ENCODE data around the gene RREB1. TPM values are rescaled to one million over a fixed set of nuclear protein-coding genes. Genes with fewer than 3 reads are reported as not detected.
A peak's percentile ranks its signal among the peaks of the same experiment; 100 is the strongest.

The RREB1 gene
- total and polyA plus RNA-seq, 4 experiments from 2014 or later = 0.50 to 43.4 (median 25.2) TPM

GRCh38 chr6:7236306-7237209, 128.8 kb downstream of the RREB1 start:
- ChIA-PET CTCF (ENCODE audit: partially characterized antibody) (interaction anchor here (1.0 kb wide), 1 partner anchor 517 kb away, joined by 4 read pairs; no protein-coding TSS in a partner anchor), POLR2A (ENCODE audit: partially characterized antibody) (no interaction called here)
- DNase-seq = no peak
- H3K4me1 Mint-ChIP-seq = peaks cover 6 to 11% (median 9%) of the 10 kb centered on the region in 4 donors
- no peak overlapping the region for H3K27ac ChIP-seq (ENCODE audit: low read depth, low read length)
- H3K4me1 ChIP-seq (ENCODE audit: insufficient read depth, low read length) = no peaks in the 10 kb centered on the region
- H3K27me3 Mint-ChIP-seq = no peaks in the 10 kb centered on the region
- no peak overlapping the region for H3K4me3 ChIP-seq (ENCODE audit: low read length in 2 of 2)
- H3K9me3 Mint-ChIP-seq = no peaks in the 10 kb centered on the region
- H3K36me3 Mint-ChIP-seq = peaks cover 38 to 64% of the 10 kb centered on the region in 2 donors
- peak overlapping the region in 2 of 7 donors; percentile 17 to 75 for H3K27ac Mint-ChIP-seq
- H3K4me3 Mint-ChIP-seq = no peak overlapping the region
- H3K9me3 ChIP-seq (ENCODE audit: control insufficient read depth in 1 of 2, low read length in 2 of 2) = no peaks in the 10 kb centered on the region
- intact Hi-C loops (cut with micrococcal nuclease) = no loop called here
- H3K36me3 ChIP-seq (ENCODE audit: insufficient read depth, low read length) = peaks cover 35% of the 10 kb centered on the region
- no peaks in the 10 kb centered on the region for H3K27me3 ChIP-seq (ENCODE audit: insufficient read depth, low read length)

GRCh38 chr6:7237653-7238188, 130.0 kb downstream of the RREB1 start:
- no peak overlapping the region for H3K27ac ChIP-seq (ENCODE audit: low read depth, low read length)
- H3K4me1 ChIP-seq (ENCODE audit: insufficient read depth, low read length) = no peaks in the 10 kb centered on the region
- no peaks in the 10 kb centered on the region for H3K27me3 ChIP-seq (ENCODE audit: insufficient read depth, low read length)
- Mint-ChIP-seq H3K9me3 (no peaks in the 10 kb centered on the region), H3K4me3 (no peak overlapping the region), H3K27ac (peak overlapping the region in 2 of 7 donors; percentile 8 to 38), H3K36me3 (peaks cover 28 to 59% of the 10 kb centered on the region in 2 donors), H3K27me3 (no peaks in the 10 kb centered on the region), H3K4me1 (peaks cover 0 to 11% (median 4%) of the 10 kb centered on the region in 4 donors)
- ChIA-PET CTCF (ENCODE audit: partially characterized antibody) (interaction anchor here (1.2 to 2.0 kb wide), 2 partner anchors 509 to 561 kb away, joined by 3 to 8 read pairs; no protein-coding TSS in a partner anchor), POLR2A (ENCODE audit: partially characterized antibody) (no interaction called here)
- H3K36me3 ChIP-seq (ENCODE audit: insufficient read depth, low read length) = peaks cover 30% of the 10 kb centered on the region
- H3K4me3 ChIP-seq (ENCODE audit: low read length in 2 of 2) = no peak overlapping the region
- H3K9me3 ChIP-seq (ENCODE audit: control insufficient read depth in 1 of 2, low read length in 2 of 2) = no peaks in the 10 kb centered on the region
- no peak for DNase-seq
- intact Hi-C loops (cut with micrococcal nuclease) = no loop called here

GRCh38 chr6:7238526-7238899, 130.8 kb downstream of the RREB1 start:
- POLR2A ChIA-PET (ENCODE audit: partially characterized antibody) = no interaction called here
- Mint-ChIP-seq H3K27ac (peak overlapping the region in 3 of 7 donors; percentile 29 to 77 (median 38)), H3K4me1 (peaks cover 7 to 18% (median 8%) of the 10 kb centered on the region in 4 donors), H3K9me3 (no peaks in the 10 kb centered on the region), H3K4me3 (no peak overlapping the region), H3K36me3 (peaks cover 28 to 62% of the 10 kb centered on the region in 2 donors), H3K27me3 (no peaks in the 10 kb centered on the region)
- intact Hi-C loops (cut with micrococcal nuclease) = no loop called here
- Histone ChIP-seq H3K27ac (ENCODE audit: low read depth, low read length) (no peak overlapping the region), H3K4me1 (ENCODE audit: insufficient read depth, low read length) (peaks cover 6% of the 10 kb centered on the region), H3K4me3 (ENCODE audit: low read length in 2 of 2) (no peak overlapping the region), H3K9me3 (ENCODE audit: control insufficient read depth in 1 of 2, low read length in 2 of 2) (no peaks in the 10 kb centered on the region), H3K36me3 (ENCODE audit: insufficient read depth, low read length) (peaks cover 29% of the 10 kb centered on the region), H3K27me3 (ENCODE audit: insufficient read depth, low read length) (no peaks in the 10 kb centered on the region)
- CTCF ChIA-PET (ENCODE audit: partially characterized antibody) = interaction anchor here (0.8 to 2.0 kb wide), 12 partner anchors 9 to 564 kb away, joined by 3 to 8 read pairs (median 4); no protein-coding TSS in a partner anchor
- DNase-seq = no peak

GRCh38 chr6:7238900-7239589, 131.3 kb downstream of the RREB1 start:
- ChIA-PET CTCF (ENCODE audit: partially characterized antibody) (interaction anchor here (0.7 to 2.0 kb wide), 13 partner anchors 8 to 565 kb away, joined by 3 to 8 read pairs (median 4); no protein-coding TSS in a partner anchor), POLR2A (ENCODE audit: partially characterized antibody) (no interaction called here)
- Mint-ChIP-seq H3K27ac (peak overlapping the region in 4 of 7 donors; percentile 29 to 77 (median 48)), H3K36me3 (peaks cover 23 to 60% of the 10 kb centered on the region in 2 donors), H3K9me3 (no peaks in the 10 kb centered on the region), H3K27me3 (no peaks in the 10 kb centered on the region), H3K4me3 (no peak overlapping the region), H3K4me1 (peaks cover 8 to 21% (median 9%) of the 10 kb centered on the region in 4 donors)
- Histone ChIP-seq H3K4me1 (ENCODE audit: insufficient read depth, low read length) (peaks cover 6% of the 10 kb centered on the region), H3K36me3 (ENCODE audit: insufficient read depth, low read length) (peaks cover 24% of the 10 kb centered on the region), H3K9me3 (ENCODE audit: control insufficient read depth in 1 of 2, low read length in 2 of 2) (no peaks in the 10 kb centered on the region), H3K27ac (ENCODE audit: low read depth, low read length) (no peak overlapping the region), H3K27me3 (ENCODE audit: insufficient read depth, low read length) (no peaks in the 10 kb centered on the region), H3K4me3 (ENCODE audit: low read length in 2 of 2) (no peak overlapping the region)
- intact Hi-C loops (cut with micrococcal nuclease) = no loop called here
- DNase-seq = peak; percentile 43 to 61 (median 50)

GRCh38 chr6:7239590-7239948, 131.8 kb downstream of the RREB1 start:
- no peaks in the 10 kb centered on the region for H3K9me3 Mint-ChIP-seq
- H3K36me3 Mint-ChIP-seq = peaks cover 21 to 55% of the 10 kb centered on the region in 2 donors
- CTCF ChIA-PET (ENCODE audit: partially characterized antibody) = interaction anchor here (0.7 to 2.0 kb wide), 8 partner anchors 9 to 563 kb away, joined by 3 to 8 read pairs (median 4); no protein-coding TSS in a partner anchor
- no peak overlapping the region for H3K4me3 Mint-ChIP-seq
- Histone ChIP-seq H3K9me3 (ENCODE audit: control insufficient read depth in 1 of 2, low read length in 2 of 2) (no peaks in the 10 kb centered on the region), H3K4me1 (ENCODE audit: insufficient read depth, low read length) (peaks cover 6% of the 10 kb centered on the region), H3K27ac (ENCODE audit: low read depth, low read length) (no peak overlapping the region), H3K36me3 (ENCODE audit: insufficient read depth, low read length) (peaks cover 23% of the 10 kb centered on the region), H3K27me3 (ENCODE audit: insufficient read depth, low read length) (no peaks in the 10 kb centered on the region), H3K4me3 (ENCODE audit: low read length in 2 of 2) (no peak overlapping the region)
- POLR2A ChIA-PET (ENCODE audit: partially characterized antibody) = no interaction called here
- intact Hi-C loops (cut with micrococcal nuclease) = no loop called here
- no peaks in the 10 kb centered on the region for H3K27me3 Mint-ChIP-seq
- peak overlapping the region in 1 of 7 donors; percentile 2 for H3K27ac Mint-ChIP-seq
- no peak for DNase-seq
- H3K4me1 Mint-ChIP-seq = peaks cover 8 to 21% (median 9%) of the 10 kb centered on the region in 4 donors

- Histone ChIP-seq H3K36me3 (ENCODE audit: insufficient read depth, low read length) (peaks cover 21% of the 10 kb centered on the region), H3K27me3 (ENCODE audit: insufficient read depth, low read length) (no peaks in the 10 kb centered on the region), H3K27ac (ENCODE audit: low read depth, low read length) (no peak overlapping the region), H3K4me3 (ENCODE audit: low read length in 2 of 2) (no peak overlapping the region), H3K9me3 (ENCODE audit: control insufficient read depth in 1 of 2, low read length in 2 of 2) (no peaks in the 10 kb centered on the region), H3K4me1 (ENCODE audit: insufficient read depth, low read length) (peaks cover 6% of the 10 kb centered on the region)
- POLR2A ChIA-PET (ENCODE audit: partially characterized antibody) = no interaction called here
- H3K27me3 Mint-ChIP-seq = no peaks in the 10 kb centered on the region
- H3K9me3 Mint-ChIP-seq = no peaks in the 10 kb centered on the region
- no peak for DNase-seq
- H3K4me1 Mint-ChIP-seq = peaks cover 8 to 21% (median 9%) of the 10 kb centered on the region in 4 donors
- no peak overlapping the region for H3K27ac Mint-ChIP-seq
- H3K36me3 Mint-ChIP-seq = peaks cover 14 to 49% of the 10 kb centered on the region in 2 donors
- CTCF ChIA-PET (ENCODE audit: partially characterized antibody) = no interaction called here
- H3K4me3 Mint-ChIP-seq = no peak overlapping the region
- intact Hi-C loops (cut with micrococcal nuclease) = no loop called here
These were observed 132.6 kb downstream of the RREB1 start for GRCh38 chr6:7240351-7240750.

GRCh38 chr6:7241160-7241559, 133.4 kb downstream of the RREB1 start:
- no peak overlapping the region for H3K27ac ChIP-seq (ENCODE audit: low read depth, low read length)
- H3K4me1 ChIP-seq (ENCODE audit: insufficient read depth, low read length) = peaks cover 6% of the 10 kb centered on the region
- no peak for DNase-seq
- Mint-ChIP-seq H3K36me3 (peaks cover 8 to 46% of the 10 kb centered on the region in 2 donors), H3K27me3 (no peaks in the 10 kb centered on the region), H3K27ac (no peak overlapping the region), H3K4me1 (peaks cover 8 to 21% (median 9%) of the 10 kb centered on the region in 4 donors), H3K4me3 (no peak overlapping the region), H3K9me3 (peaks cover 0 to 3% (median 0%) of the 10 kb centered on the region in 8 donors)
- H3K36me3 ChIP-seq (ENCODE audit: insufficient read depth, low read length) = peaks cover 21% of the 10 kb centered on the region
- POLR2A ChIA-PET (ENCODE audit: partially characterized antibody) = no interaction called here
- H3K9me3 ChIP-seq (ENCODE audit: control insufficient read depth in 1 of 2, low read length in 2 of 2) = no peaks in the 10 kb centered on the region
- no peak overlapping the region for H3K4me3 ChIP-seq (ENCODE audit: low read length in 2 of 2)
- H3K27me3 ChIP-seq (ENCODE audit: insufficient read depth, low read length) = no peaks in the 10 kb centered on the region
- CTCF ChIA-PET (ENCODE audit: partially characterized antibody) = interaction anchor here (1.4 to 4.5 kb wide), 2 partner anchors 10 to 564 kb away, joined by 3 to 55 read pairs; no protein-coding TSS in a partner anchor
- intact Hi-C loops (cut with micrococcal nuclease) = no loop called here
